Stimulated activated CD8-positive, alpha-beta memory T cell treated with anti-CD3 and anti-CD28 coated beads, Interleukin-7, amount 100 ng/mL, for 4 hours (primary cell): ENCODE measurements around the gene BEGAIN.

ENCODE experiments used
- DNase-seq, 2 donors: peaks; one replicate each; pipeline ENCODE4 v3.0.0-alpha.2; 2020; ENCODE audit warnings: low read depth in 2 of 2

The BEGAIN gene, protein sequence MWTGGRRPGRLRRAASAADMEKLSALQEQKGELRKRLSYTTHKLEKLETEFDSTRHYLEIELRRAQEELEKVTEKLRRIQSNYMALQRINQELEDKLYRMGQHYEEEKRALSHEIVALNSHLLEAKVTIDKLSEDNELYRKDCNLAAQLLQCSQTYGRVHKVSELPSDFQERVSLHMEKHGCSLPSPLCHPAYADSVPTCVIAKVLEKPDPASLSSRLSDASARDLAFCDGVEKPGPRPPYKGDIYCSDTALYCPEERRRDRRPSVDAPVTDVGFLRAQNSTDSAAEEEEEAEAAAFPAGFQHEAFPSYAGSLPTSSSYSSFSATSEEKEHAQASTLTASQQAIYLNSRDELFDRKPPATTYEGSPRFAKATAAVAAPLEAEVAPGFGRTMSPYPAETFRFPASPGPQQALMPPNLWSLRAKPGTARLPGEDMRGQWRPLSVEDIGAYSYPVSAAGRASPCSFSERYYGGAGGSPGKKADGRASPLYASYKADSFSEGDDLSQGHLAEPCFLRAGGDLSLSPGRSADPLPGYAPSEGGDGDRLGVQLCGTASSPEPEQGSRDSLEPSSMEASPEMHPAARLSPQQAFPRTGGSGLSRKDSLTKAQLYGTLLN

DNA sequence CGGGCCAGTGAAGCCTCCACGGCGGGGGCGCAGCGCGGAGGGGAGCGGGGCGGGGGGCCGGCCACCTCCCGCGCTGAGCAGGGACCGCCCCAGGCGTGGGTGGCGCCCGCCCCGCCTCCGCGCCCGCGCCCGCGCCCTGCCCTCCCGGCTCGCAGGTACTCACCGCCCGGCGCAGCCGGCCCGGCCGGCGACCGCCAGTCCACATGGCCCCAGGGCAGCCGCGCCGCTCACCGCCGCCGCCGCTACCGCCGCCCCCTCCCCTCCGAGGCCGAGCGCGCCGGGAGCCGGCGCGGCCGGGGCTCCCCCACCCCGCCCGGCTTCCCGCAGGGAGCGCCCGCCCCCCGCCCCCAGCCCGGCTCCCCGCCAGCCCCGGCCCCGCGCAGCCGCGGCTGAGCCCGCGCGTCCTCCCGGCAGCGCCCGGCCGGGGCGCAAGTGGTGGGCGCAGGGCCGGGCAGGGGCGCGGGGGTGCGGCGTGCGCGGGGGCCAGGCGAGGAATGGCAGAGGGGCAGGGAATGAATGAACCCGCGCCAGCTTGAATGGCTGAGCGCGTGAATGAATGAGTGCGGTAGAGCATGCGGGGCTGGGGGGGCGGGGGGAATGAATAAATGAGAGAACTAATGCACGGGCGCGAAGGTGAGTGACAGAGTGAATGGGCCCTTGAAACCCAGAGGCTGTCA lies at the start of gene BEGAIN:
Gene BEGAIN, minus strand, starts transcription at position 332 of the 677 bp plus-strand sequence. Its CDS starts 127 bp downstream, at position 205.
- DNase-seq, result peak in 1 of 2 donors; percentile 19

DNA sequence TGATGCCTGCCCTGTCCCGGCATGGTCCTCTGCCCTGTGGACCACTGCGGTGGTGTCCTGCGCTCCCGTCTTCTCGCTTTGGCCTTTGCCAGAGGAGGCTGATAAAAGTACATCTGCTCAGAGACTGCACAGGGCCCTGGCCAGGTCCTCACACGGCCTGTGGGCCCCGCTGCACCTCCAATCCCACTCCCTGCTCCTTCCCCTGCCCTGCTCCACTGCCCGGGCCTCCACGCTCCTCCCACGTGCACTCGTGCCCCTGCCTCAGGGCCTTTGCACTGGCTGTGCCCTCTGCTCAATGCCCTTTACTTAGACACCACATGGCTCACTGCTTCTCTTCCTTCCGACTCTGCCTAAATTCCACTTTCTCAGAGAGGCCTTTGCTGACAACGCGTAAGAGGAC lies 49.3 kb upstream of the BEGAIN start:
- DNase-seq, result no peak

DNA sequence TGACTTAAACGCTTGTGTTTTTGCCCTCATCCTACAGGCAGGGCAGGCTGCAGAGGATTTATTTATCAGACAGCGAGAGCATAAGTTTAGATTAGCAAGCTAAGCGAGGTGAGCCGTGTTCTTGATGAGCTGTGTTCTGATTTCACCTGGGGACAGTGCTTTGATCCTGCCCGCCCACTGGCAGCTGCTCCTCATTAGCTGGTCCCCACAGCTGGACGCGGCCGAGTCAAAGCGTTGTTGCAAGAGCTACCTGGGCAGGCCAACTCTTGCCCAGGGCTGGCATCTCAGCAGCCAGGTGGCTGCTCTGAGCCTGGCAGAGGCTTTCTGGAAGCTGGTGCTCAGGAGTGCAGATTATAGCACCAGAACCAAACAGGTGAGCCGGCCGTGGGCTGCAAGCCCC lies 46.8 kb upstream of the BEGAIN start:
- no peak for DNase-seq

DNA sequence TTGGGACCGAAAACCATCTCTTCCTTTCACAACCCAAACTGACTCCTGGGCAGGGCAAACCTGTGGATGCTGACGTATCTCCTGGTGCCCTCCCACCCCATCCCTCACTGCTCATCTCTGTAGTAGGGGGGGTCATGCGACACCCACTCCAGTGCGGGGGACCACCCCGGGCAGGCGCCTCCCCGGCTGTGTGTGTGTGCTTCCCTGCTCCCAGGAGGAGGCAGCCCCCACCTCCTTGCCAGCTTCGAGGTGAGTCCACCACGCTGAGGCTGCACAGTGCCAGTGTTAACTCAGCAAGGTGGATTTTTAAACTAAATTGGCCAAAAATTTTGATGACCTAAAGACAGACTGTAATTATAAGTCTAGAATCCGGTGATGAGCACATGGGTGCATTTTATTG lies 46.2 kb upstream of the BEGAIN start:
- no peak for DNase-seq

DNA sequence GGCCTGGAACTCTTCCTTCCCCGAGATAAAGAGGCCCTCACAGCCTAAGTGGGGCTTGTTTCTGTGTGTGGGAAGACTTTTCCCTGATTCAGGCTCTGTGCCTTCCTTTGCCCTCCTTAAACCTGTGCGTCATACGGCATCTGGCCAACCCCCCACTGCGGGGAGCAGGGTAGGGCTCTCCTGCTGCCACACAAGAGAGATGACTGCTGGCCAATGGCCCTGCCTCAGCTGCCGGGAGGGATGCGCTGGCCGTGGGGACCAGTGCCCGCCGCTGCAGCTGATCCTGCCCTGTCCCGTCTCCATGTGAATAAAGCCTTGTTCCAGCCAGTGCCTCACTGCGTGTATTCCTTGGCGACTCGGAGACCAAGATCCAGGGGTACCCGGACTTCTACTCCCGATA lies 42.5 kb upstream of the BEGAIN start:
- DNase-seq, result no peak

DNA sequence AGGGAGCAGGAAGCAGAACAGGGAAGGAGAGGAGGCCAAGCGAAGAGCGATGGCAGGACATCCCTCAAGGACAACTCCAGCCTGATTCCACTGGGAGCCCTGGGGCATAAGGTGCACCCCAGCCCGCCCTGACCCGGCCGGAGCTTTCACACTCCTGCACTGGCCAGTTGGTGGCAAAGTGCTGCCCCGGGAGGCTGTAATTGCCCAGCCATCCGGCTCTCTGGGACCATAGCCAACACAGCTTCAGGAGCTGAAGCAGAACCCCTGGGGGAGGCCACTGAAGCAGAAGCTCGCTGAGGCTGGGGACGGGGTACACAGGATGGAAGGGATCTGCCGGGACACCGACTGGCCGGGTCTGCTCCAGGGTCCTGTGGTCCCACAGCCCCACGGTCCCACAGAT lies 41.9 kb upstream of the BEGAIN start:
- DNase-seq, result no peak

DNA sequence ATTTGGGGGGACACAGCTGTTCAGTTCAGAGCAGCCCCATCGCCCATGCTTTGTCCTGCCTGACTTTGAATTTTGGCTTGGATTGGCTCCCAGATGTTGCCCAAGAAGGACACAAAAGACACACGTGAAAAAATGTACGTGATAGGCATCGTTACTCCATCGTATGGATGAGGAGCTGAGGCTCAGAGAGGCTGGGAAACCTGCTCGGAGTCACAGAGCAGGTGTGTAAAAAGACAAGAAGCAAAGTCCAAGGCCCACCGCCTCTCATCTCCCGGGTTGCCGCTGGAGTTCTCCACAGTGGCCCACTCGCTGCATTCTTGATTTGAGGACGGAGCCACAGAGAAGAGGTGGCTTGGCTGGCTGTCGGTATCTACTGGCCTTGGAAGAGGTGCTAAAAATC lies 41.0 kb upstream of the BEGAIN start:
- DNase-seq, result no peak

DNA sequence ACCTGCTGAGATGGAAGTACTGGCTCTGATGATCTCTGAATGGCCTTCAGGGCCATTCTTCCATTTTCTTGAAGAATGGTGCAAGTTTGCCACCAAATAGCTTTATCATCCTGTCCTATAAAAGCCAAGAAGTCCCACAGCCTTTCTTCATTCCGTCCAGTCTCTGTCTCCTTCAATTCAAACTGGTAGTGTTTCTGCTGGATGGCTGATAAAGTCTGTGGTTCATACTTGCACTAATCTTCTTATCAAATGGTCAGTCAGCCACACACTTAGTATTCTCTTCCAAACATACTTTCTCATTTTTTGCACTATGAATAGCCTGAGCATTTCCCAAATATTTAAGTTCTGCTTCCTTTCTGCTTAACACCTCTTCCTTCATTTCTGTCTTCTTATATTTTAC lies 39.4 kb upstream of the BEGAIN start:
- no peak for DNase-seq

DNA sequence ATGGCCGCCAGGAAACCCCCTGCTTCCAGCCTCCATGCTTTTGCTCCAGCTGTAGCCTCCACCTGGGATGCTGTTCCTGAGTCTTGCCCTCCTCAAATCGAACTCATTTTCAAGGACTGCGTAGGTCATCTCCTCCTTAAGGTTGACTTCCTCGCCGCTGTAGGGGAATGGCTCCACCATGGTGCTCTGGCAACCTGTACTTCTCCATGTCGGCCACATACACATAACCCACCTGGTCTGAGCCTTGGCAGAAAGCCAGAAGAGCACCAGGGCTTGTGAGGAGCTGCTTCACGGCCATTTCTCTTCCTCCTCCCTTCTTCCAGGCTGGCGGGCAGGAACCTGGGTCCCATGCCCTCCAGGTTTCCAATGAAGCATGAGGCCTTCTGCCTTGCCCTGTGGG lies 36.7 kb upstream of the BEGAIN start:
- DNase-seq, result no peak

DNA sequence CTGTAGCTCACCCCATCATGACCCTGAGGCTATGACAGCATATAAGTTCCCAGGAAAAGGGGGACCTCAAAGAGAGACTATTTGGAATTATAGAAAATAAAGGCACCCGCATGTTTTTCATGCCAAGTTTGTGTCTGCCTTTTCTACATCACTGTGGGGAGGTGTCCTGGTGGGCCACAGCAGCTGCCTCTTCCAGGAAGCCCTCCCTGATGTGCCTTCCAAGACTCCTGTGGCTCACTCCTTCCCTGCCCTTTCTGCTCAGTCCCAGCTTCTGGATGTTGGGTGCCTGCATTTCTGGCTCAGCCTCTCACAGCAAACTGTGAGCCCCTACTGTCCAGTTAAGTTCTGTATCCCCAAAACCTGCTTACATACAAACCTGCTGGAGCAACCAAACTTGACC lies 36.3 kb upstream of the BEGAIN start:
- DNase-seq, result no peak

DNA sequence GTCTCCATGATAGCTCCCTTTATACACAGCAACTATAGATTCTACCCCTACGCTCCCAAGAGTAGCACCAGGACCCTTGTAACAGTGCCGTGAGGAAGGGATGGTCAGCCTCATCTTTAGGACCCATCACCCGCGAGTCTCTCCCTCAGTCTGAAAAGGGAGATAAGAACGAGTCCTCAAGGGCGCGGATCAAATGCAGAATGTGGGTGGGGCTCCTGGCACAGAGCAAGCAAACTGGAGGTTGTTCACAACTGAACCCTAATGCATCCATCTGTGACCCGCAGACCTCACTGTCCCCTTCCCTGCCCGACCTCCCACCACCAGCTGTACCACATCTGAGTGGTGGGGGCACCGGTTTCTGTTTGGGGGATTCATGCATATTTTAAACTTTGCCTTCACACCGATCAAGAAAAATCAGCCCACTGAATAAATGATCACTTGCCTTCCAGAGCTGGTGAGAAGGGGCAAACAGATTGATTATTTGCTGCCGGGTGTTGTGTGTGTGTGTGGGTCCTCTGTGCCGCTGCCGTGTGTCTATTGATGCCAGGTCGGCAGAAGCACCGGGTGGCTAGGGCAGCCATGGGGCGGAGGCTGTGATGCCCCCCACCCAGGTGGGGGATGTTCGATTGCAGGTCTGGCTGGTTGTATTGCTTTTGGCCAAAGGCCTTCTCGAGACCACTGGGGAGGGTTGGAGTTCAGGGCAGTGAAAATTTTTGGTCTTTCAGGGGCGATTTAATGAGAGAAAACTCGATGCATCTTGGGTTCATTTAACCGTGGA lies 35.7 kb upstream of the BEGAIN start:
- DNase-seq, result no peak

DNA sequence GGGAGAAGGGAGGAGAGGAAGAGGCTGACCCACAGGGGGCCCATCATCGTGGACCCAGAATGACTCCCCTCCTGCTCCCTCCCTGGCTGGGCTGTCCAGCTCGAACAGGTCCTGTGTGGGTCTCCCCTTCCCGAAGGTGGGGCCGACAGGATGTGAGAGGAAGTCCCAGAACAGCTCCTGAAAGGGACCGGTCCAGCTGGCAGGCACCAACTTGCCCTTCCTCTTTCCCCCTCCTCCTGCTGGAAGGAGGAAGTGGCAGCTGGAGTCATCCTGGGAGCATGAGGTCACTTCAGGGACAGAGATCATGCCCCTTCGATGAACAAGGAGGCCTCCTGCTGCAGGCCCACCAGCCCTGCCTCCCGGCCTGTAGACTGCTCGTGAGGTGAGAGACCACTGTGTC lies 35.0 kb upstream of the BEGAIN start:
- DNase-seq, result no peak

DNA sequence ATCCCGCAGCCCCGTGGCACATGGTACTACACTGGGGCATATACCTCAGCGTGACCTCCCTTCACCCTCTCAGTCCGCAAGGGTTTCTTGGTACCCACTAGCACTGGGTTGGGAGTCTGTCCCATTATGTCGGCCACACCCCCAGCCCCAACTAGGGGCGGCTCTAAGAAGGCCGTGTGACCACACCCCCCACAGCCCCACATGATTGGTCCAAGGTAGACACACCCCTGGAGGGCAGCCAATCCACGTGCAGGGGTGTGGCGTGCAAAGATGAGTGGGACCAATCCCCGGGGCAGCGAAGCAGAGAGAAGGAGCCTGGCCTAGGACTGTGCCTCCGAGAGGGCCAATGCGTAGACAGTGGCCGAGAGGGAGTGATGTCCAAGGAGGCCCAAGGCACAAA lies 34.6 kb upstream of the BEGAIN start:
- DNase-seq, result no peak

DNA sequence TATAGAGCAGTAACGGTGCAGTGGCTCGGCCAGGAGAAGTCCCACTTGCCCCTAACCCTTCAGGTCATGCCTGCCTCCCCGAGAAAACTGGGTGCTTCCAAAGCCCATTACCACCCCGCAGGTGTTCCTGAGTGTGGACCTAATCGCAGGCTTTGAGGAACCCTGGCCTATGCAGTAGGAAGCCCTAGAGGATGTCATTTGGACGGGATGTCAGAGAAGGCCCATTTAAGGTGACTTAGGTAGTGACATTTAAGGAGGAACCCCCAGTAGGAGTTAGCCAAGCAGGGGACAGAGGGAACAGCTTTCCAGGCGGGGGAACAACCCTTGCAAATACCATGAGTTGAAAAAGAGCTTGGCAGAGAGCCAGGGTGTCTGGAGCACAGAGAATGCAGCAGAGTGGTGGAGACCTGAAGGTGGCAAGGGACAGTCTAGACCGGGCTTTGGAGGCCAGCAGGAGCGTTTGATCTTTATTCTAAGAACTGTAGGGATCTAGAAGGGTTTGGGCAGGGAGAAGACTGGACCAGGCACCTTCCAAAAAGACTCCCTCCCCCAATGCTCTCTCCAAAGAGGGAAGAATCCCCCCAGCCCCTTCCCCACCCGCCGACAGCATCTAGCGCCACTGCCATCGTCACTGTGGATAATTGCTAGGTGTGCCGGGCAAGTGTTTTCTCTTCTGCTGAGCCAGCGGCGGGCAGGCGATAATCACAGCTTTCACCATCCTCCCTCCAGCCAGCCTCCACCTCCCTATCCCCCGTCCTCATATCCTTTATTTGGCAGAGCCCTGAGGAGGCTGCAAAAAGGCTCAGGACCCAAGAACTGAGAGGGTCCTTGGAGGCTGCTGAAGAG lies 33.3 kb upstream of the BEGAIN start:
- no peak for DNase-seq

DNA sequence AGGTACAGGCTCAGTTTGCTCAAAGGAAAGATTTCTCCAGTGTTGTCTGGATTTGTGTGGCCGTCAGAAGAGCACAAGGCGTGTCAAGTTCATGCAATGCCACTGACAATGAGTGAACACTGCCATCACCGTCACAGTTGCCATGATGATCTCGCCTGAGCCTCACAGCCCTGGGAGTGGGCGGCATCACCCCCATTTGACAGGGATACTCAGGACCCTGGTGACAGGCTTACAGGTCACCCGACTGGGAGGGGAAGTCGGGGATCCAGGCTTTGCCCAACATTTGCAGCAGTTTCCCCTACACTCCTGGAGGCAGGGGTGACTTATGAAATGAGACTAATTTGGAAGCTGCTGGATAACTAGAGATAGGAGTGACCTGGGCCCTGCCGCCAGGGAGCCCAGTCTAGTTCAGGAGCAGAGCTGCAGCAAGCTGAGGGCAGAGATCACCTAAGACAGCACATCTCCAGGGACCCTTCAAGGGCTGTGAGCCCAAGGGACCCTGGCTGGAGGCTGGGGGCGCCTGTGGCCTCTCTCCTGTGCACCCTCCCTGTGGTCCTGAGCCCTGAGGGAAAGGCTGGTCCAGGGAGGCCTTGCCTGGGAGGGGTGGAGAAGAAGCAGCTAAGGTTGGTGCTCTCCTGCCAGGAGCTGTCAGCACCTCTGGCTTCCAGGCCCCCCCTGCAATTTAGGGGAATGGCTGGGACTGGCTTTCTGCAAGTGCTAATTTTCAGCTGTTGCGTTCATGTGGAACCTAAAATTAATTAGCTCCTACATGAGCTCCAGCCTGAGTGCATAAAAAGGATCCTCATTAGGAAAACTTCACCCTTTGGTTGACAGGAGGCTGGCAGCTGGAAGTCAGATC lies 32.4 kb upstream of the BEGAIN start:
- no peak for DNase-seq

DNA sequence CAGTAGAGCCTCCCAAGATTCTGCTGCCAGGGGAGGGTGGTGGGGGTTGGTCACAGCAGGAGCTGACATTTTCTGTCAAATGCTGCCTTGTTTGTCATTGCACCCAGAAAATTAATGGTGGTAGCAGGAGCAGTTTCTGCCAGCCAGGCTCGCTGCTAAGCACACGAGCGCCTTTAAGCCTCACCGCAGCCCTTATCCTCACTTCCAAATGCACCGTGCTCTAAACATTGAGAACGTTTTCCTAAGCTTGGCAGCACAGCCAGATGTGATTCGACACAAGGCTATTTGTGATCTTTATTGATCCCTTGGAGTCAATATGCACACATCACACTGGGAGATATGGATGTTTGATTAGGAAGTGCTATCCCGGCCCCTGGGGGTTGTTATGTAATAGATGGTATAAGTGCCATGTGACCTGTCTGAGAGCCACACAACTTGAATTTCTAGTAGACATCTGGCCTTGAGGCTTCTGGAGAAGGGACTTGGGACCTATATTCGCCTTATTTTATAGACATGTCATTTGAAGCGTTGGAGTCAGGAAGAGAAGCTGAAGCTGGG lies 31.6 kb upstream of the BEGAIN start:
- DNase-seq, result no peak

DNA sequence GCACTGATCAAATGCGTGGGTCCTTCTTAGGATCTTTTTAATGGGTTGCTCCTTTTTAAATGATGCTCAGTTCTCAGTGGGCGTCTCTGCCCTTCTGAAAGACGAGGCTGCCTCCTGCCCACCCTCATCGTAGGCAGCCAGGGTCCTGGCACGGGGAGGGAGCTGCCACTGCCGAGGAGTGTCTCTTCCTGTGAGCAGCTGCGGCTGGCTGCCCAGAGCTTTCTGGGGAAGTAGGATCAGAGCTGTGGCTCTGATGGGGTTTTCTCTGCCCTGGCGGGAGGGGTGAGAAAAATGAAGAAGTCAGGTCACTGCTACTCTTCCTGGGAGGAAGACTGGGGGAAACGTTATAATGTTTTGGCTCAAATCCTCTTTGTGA lies 31.1 kb upstream of the BEGAIN start:
- DNase-seq, result no peak

DNA sequence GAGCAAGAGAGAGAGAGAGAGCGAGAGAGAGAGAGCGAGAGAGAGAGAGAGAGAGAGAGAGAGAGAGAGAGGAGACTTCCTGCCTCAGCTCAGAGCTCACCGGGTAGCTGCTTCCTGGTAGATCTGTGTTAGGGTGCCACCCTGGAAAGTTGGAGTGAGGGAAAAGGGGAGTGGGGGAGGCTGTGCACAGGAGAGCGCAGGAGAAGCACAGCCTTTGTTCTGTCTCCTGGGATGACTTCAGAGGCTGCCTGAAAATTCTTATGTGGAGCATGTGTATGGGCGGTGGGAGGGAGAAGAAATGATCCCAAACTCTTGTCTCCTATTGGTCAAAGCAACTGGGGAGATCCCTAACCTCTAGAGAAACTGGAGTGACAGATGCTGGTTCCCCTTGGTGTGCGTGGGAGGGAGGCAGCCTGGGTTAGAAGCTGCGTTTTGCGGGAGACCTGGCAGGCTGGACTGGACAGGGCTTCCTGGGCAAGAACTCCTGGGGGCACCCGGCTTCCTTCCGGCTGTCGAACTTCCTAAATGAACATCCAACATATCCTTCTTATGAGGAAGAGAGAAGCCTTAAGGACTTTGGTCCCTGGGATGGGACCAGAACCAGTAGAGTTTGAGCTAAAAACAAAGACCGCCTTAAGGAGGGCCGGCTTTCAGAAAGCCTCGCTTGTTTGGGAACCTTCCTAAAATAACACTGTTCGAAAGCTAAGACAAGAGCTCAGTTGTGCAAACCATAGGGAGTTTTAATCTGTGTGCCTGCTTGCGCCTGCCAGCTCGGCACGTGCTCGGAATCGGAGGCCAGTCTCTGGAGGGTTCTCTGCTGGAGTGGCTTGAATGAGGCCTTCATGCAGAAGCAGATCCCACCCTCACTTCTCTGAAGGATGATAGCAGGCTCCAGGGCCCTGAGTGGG lies 30.4 kb upstream of the BEGAIN start:
- DNase-seq, result no peak

DNA sequence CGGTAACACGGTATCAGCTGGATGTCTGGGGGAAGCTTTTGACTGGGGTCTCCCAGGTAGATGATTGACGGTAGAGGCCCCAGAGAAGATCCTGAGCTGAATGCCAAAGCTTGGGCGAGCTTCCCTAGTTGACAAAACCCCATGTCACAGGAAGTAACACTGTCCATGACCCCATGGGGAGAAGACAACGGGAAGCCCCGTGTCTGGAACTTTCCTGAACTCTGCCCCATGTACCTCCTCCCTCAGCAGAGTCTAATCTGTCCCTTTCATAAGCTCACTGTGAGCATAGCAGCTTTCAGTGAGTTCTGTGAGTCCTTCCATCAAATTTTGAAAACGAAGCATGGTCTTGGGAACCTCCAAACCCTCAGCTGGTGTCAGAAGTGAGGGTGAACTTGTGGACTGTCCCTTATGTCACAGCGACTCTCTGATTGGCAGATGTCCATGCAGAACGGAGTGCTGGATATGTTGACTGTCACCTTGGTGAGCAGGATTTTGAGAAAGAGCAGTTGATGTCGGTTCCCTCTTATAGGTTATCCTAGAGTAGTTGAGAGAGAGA lies 29.7 kb upstream of the BEGAIN start:
- DNase-seq, result no peak
